ENCODE measurements around the gene CYBA.

CYBA gene

DNA sequence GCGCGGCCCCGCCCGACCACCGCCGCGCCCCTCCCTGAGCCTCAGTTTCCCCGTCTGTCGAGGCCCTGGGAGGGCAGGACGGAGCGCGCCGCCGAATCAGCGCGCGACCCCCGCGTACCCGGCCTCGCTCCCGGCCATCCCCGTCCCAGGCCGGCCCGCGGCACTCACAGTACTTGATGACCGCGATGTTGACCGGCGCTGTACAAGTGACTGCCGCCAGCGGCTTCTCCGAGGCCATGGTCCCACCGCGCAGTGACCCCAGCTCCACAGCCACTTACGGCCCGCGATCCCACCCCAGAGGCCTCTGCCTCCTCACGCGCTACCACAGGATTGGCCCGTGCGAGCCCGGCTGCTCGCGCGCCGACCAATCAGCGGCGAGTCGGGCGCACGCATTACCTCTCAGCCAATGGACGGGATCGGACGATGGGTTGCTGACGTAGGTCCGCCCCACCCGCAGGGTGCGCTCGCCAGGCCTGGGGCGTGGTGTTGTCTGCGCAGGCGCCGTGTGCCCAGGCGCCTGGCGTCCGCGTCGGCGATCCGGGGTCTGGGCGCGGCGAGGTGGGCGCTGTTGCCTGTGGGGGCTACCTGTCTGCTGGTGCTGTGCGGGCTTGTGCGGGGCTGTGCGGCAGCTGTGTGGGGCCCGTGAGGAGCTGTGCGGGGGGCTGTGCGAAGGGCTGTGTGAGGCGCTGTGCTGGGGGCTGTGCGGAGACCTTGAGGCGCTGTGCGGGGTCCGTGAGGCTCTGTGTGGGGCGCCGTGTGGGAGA is 12.2 kb upstream of the CYBA start, which contains the start of gene MVD:
Gene MVD, minus strand, starts transcription at position 249 of the 764 bp plus-strand sequence. Its CDS starts 11 bp downstream, at position 238.
- DNase-seq (ENCODE audit: low read depth, low spot score): peak; percentile 90

DNA sequence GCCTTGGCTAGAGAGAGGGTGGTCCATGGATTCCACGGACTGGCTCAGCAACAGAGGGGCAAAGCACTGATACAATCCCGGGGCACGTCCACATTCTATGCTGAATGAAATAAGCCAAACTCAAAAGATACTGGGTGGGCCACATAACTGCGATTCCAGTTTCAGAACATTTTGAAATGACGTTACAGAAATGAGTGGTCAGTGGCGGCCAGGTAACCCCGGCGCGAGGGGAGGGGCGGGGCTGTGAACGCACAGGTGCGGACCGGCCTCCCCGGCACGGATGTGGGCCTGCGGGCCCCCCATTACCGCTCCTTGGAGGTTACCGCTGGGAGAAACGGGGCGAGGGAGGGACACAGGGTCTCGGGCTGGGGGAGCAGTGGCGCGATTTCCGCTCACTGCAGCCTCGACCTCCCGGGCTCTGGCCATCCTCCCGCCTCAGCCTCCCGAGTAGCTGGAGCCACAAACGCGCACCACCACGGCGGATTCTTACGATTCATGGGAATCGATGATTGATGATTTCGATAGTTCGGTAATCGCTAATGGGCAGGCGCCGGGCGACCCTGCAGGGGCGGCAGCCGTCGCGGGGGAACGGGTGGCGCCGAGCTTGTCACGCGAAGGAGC is 11.5 kb upstream of the CYBA start:
- no peak for DNase-seq (ENCODE audit: low read depth, low spot score)

DNA sequence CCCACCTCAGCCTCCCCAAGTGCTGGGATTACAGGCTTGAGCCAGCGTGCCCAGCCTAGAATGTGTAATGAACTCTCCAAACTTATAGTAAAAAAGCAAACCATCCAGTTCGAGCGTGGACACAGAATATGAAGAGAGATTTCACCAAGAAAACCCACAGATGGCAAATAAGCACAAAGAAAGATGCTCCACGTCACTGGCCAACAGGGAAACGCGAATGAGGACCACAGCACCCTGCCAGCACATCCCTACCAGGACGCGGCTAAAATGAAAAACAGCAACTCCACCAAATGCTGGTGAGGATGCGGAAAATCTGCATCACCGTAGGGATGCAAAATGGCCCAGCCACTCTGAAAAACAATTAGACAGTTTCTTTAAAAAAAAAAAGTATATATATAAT is 10.6 kb upstream of the CYBA start:
- no peak for DNase-seq (ENCODE audit: low read depth, low spot score)

DNA sequence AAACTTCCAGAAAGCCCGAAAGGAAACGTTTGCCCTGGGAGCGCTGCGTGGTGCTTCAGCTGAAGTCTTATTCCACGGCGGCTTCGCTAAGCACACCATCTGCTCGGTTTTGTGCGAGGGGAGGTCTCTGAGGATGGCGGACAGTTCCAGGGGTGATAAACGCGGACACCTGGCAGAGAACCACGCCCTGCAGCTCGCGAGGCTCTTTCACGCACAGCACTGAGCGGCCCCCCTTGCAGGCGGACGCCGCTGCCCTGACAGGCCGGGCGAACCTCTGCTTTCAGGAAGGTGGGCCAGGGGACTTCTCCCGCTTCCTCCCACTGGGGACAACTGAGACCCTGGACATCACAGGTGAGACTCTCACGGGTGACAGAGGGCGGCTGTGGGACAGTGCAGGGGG is 8.3 kb upstream of the CYBA start:
- no peak for DNase-seq (ENCODE audit: low read depth, low spot score)

DNA sequence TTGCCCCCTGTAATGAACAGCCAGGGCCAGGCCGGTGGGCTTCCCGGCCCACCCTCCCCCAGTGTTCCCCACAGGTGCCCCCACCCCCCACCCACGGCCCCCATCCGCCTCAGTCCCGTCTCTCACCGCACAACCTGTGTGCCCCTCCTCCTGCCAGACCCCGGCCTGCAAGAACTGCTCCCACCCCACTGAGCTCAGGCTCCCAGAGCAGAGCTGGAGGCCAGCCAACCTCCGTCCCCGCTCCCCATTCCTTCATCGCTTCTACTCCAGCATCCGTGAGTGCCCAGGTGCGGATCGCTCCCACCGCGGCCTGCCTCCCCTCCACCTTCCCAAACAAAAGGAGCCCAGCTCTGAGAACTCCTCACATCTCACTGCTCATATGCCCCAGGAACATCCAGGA is 7.9 kb upstream of the CYBA start:
- no peak for DNase-seq (ENCODE audit: low read depth, low spot score)

DNA sequence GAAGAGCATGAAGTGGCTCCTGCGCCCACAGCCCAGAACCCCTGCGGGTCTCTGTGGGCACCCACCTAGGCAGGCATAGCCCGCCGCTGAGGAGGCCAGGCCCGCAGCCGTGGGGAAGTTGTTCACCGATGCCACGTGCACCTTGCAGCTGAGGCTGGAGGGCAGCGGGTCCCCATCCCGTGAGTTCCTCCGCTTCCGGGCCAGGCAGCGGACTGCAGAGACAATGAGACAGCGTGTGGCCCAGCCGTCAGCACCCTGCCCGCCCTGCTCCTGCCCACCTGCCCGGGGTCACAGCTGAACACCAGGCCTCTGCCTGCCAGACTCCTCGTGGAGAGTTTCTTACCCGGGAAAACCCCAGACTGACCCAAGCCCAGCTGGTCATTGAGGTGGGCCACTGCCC is 6.5 kb upstream of the CYBA start:
- DNase-seq (ENCODE audit: low read depth, low spot score): no peak

DNA sequence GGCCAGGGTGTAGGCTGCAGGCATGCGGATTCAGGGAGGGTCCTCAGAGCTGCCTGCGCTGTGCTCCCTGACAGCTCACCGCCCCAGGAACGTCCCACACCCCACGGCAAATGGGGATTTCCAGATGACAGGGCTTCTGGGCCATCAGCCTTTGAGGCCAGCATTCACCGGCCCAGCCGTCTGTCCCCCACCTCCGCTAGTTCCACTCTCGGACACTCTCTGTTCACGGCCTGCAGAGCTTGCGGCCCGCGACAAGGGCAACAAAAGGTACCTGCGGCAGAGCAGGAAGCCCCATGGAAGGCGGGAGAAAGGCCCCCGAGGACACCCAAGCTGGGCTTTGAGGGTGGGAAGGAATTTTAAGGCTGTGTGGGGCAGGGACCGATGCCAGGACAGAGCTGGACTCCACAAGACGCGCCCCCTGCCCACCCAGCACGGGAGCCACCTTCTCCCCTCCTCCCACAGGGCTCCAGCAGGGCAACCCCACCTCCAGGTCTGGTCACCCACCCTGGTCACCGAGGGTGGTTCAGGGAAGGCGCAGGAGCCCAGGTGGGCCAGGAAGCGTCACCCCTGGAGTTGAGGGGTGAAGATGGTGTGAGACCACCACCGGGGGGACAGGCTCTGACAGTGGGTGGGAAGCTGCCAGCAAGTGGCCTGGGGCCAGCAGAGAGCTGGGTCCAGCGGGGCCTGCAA is 5.6 kb upstream of the CYBA start:
- no peak for DNase-seq (ENCODE audit: low read depth, low spot score)

DNA sequence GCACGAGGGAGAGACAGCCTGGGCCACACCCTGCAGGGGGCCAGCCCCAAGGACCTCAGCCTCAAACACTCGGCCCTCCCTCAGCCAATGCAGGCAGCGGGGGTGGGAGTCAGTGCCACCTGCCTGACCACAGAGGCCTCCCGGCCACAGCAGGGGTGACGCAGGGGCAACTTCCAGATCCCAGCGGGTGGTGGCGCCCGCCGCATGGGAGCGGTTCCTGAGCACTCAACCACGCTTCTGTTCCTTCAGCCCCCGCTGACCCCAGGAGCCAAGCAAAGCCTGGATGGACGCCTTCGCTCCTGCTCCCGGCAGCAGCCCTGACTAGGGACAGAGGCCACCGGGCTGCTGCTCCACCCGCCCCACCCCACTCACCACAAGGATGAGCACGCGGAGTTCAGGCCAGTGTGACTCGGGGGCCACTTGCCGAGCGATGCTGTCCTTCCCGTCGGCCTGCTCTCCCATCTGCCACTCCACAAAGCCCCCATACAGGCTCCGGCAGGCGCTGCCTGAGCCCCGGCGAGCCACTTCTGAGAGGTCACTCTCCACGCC is 5.0 kb upstream of the CYBA start:
- DNase-seq (ENCODE audit: low read depth, low spot score): no peak

DNA sequence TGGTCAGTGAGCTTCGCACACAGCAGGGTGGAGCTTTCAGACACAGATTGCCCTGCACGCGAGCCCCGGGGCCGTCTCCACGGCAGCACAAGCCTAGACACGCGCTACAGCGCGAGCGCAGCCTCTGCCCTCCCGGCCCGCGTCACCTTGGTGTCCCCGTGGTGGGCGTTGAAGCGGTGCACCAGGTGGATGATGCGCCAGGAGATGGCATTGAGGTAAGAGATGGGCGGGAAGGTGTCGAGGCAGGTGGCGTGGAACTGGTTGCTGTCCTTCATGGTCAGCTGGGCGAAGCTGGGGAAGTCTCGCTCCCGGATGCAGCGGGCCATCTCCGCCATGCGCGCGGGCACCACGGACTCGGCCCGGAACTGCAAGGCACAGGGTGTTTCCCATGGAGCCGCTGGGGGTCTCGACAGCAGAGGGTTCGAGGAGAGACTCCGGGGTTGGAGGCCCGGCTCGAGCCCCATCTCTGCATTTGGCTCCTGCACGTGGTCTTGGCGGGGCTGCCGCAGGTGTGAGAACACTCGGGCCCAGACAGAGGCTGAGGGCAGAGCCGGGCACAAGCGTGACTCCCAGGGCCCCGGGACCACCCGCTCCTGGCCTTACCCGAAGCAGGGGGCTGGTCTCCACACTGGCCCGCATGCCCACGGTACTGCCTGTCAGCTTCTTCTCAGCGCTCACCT is 4.3 kb upstream of the CYBA start:
- no peak for DNase-seq (ENCODE audit: low read depth, low spot score)

DNA sequence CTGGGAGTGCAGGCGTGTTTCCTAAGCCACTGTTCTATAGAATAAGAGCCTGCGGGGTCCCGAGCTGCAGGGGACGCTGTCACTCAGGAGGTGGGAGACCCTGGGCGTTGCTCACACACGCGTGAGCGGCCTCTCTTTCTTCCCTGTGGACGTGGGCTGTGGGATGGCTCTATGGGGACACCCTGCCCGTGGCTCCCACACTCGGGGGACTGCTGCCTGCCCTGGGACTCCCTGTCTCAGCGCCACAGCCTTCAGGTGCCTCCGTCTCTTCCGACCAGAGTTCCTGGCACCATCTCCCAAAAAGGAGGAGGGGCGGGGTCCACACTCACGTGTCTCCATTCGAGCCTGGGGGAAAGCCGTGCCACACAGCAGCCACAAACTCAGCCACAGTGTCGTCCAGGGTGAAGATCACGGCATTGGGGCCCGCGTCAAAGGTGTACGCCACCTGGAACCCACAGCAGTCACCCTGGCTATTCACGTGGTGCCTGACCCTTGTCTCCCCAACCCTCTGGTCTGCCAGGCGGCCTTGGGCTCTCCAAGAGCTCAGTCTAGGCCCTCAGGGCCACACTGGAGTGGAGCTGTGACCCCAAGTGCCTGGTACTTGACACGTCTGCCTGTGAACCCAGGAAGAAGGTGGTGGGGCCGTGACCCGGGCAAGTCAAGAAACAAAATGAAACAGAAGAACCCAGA is 3.7 kb upstream of the CYBA start:
- no peak for DNase-seq (ENCODE audit: low read depth, low spot score)

DNA sequence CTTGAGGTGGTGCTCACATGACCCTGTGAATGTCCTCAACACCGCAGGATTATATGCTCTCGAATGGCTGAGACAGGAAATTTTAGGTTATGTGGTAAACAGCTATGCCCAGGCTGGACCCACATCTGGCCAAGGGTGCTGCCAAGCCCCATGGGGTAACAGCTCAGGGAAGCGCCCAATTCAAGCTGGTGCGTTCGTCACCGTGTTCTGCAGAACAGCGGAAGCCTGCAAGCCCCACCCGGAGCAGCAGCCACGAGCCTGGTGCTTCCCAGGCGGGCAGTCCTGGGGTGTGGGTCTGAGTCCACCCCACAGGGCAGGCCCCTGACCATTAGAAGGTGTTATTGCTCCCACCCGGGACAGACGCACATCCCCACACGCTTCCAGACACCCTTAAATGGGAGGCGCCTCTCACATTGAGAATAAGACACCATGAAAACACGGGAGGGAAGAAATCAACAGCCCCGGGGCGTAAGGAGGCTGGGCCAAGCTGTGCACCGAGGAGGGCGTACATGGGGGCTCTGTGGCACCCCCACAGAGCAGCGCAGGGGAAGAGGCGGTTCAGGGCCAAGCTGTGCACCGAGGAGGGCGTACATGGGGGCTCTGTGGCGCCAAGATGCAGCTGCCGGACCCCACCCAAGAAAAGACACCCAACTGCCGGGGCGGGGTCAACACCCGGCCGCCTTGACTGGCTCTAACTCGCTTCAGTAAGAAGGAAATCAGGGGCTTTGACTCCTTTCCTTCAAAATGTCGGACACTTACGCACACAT is 2.9 kb upstream of the CYBA start:
- DNase-seq (ENCODE audit: low read depth, low spot score): no peak

DNA sequence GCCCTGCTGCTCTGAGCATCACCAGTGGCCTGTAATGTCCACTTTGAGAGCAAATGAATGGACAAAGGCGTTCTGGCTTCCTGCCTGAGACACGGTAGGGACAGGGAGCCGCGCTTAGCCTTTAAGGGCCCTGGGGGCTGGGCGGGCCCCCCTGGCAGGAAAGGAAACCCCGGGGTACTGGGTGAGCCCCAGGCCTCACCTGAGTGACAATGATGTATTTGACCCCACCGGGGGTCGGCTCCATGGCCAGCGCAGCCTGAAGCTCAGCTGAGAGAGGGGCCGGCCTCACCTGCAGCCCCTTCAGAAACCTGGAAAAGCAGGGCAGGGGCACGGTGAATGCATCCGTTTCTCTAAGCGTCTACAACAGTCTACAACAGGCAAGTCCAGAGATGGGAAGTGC is 2.2 kb upstream of the CYBA start:
- DNase-seq (ENCODE audit: low read depth, low spot score): no peak

DNA sequence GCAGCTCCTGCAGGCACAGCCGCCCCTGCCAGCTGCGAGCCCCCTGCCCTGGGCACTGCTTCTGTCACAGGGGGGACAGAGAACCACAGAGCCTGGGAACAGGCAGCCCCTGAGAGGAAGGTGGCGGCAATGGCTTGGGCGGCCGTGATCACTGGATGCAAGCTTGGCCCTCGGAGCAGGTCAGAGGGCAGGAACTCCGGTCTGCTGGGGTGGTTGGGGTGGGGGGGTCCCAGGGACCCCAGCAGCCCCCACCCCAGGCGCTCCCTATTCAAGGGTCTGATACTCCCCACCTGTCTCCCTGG is 1.9 kb upstream of the CYBA start:
- no peak for DNase-seq (ENCODE audit: low read depth, low spot score)

DNA sequence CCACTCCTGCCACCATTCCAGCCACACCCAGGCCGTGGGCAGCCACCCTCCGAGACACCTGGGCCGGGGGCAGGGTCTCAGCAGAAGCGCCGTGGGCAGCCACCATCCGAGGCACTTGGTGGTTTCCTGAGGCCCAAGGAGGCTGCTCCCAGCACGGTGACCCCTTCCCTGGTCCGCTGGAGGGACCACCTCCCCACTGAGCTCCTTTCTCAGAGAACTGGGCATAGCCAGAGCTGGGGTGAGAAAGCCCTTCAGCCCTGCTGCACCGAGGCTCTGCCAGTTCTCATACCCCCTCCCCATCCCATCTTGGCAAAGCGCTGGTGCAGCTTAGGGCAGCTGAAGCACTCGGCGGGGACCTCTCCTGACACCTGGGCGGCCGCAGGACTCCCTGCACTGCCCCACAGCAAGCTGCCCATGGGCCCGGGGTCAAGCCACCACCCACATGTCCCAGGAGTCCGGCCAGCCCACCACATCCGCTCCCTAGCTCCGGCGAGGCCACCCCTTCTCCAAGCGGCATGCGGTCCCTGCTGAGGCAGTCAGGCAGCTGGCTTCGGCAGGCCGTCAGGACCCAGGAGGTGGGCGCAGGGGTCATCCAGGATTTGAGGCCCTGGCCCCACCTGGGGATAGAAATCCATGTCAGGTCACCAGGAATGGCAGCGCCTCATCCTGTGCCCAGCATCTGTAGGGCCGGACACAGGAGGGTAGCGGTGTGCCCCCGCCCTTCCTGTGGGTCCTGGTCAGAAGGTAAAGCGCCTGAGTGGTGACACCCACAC is 1.3 kb upstream of the CYBA start:
- no peak for DNase-seq (ENCODE audit: low read depth, low spot score)

DNA sequence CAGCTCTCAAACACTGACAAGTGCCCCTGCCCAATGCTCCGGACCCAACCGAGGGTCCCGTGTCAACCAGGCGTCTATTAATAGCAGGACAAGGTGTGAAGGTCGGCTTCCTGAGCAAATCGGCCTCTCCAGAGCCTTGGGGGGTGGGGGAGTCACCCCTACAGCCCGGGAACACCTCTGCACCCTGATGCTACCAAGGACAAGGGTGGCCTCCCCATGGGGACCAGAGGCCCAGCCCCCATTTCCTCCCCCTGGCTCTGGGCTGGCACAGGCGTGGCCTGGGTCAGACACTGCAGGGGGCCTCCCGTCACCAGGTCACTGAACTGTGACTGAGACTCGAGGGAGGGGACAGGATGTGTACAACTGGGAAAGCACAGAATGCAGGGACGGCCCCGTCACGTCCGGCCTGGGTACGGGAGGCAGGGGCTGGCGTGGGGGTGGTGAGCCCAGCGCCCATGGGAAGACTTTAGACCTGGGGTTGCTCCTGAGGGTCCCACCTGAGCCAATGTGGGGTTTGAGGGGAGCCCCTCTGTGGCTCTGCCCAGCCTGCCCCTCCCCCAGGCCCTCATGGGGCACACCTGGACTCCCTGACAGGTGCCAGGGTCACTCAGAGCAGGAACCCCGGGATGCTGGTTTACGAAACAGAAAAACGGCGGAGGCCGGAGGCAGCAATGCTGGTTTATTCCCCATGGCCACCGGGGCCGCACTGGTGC is 579 bp upstream of the CYBA start:
- no peak for DNase-seq (ENCODE audit: low read depth, low spot score)

DNA sequence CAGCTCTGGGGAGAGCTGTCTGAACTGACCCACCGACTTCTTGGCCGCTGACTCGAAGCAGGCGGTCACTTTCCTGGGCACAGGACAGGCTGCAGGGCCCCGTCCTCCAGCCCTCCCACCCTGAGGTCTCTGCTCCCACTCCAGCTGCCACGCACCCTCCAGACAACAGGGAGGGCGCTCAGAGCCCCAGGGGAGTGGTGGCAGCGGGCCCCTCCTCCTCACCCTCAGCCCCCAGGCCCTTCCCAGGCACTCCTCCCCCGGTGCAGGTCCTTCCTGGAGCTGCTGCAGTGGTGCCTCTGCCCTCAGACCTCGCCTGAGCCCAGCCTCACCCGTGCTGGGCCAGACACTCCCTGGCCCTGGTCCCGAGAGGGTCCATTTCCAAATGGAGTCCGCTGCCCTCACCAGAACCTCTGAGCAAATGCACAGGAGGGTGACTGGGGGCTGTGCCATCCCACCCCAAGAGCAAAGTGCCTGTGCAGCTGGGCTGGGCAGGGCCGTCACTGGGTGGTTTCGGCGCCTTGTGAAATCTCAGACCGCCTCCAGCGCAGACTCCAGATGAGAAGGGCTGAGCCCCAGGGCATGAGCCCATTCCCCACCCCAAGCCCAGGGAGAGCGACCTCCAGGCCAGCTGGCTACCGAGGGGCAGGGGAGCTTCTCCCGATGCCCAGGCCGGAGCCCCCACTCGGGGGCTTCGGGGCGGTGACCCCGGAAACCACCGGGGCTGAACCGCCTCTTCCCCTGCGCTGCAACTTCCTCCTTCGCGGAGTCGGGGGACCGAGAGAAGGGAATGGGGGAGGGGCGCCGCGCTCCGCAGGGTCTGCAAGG is 717 bp downstream of the CYBA start:
- DNase-seq (ENCODE audit: low read depth, low spot score): no peak

DNA sequence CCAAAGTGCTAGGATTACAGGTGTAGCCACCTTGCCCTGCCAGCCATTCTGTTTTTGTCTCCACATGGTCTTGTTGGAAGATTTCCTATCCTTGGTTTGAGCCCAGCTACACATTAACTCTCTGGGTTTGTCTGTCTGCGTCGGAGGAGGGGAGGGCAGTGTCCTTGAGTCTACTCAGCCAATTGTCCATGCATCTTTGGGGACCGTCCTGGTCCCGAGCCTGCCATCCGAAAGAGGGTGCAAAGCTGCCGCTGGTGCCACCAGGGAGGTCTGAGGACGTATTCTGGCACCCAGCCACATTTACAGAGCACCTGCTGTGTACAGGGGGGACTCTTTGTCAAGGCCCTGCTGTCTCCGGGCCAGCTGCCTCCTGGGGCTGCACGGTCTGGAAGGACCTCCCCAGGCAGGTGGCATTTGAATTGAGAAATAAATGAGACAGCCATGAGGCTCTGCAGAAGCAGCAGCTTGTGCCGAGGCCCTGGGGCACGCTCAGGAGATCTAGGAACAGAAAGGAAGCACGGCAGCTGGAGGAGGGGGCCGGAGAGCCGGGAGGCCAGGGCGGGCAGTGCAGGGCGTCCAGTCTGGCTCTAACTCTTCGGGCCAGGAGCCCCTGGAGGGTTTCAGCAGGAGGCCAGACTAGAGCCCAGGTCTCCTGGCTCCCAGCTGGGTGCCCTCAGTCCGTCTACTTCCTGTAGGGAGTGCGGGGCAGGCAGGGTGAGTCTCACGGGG is 1.5 kb downstream of the CYBA start:
- no peak for DNase-seq (ENCODE audit: low read depth, low spot score)

Measured in activated naive CD8-positive, alpha-beta T cell treated with anti-CD3 and anti-CD28 coated beads, Interleukin-2, amount 50 U/mL, for 16 hours (primary cell).